Caco-2 (cell line): Measurements from ENCODE around the gene KIAA1671. TPM values are rescaled to one million over a fixed set of nuclear protein-coding genes. Genes with fewer than 3 reads are reported as not detected.

Experiments used
- BruUV-seq: library from RNA; stranded (reverse); fragments of 400-500 nt; replicated peaks from 2 replicates; lab custom pipeline; 2021; lab: Mats Ljungman, UMichigan
- CTCF ChIA-PET: fragments of 300-600 bp; sonication (Branson Sonifier 250); formaldehyde crosslinking; loops from one replicate; lab custom pipeline; 2022; ENCODE audit warnings: antibody characterized with exemption; lab: Charles Lee
- POLR2A ChIA-PET: fragments of 300-600 bp; sonication (Branson Sonifier 250); formaldehyde crosslinking; loops from one replicate; lab custom pipeline; 2022; ENCODE audit warnings: antibody characterized with exemption; lab: Charles Lee
- DNase-seq, 2 experiments: peaks; one replicate each; pipeline versions ENCODE4 v3.0.0 to v3.0.0-alpha.2; 2020 to 2022
- H3K27me3 ChIP-seq: replicated peaks from 2 replicates; pipeline ENCODE4 v1.6.0; 2011; ENCODE audit warnings: low read length; ENCODE audit not compliant: control insufficient read depth, insufficient read depth
- H3K36me3 ChIP-seq: 2 replicates; pipeline ENCODE4 v1.5.1; 2011; ENCODE audit warnings: low read length; ENCODE audit not compliant: control insufficient read depth, insufficient read depth
- H3K4me1 ChIP-seq: fragments of 250-450 bp; sonication (Bioruptor Pico); 2 replicates; pipeline ENCODE4 v1.5.1; 2020; ENCODE audit warnings: mild to moderate bottlenecking
- H3K4me3 ChIP-seq: 2 replicates; pipeline ENCODE4 v1.5.1; 2011; ENCODE audit warnings: low read depth, mild to moderate bottlenecking, control low read depth, low read length
- H3K9me3 ChIP-seq: fragments of 250-450 bp; sonication (Bioruptor Pico); 2 replicates; pipeline ENCODE4 v1.5.1; 2020; ENCODE audit warnings: mild to moderate bottlenecking, moderate library complexity
- H3K27ac Mint-ChIP-seq: one replicate; pipeline ENCODE4 v1.8.0; 2022; ENCODE audit warnings: mixed read lengths; ENCODE audit not compliant: unreplicated experiment
- H3K27me3 Mint-ChIP-seq: one replicate; pipeline ENCODE4 v1.8.0; 2022; ENCODE audit warnings: mixed read lengths; ENCODE audit not compliant: insufficient read depth, unreplicated experiment
- H3K36me3 Mint-ChIP-seq: one replicate; pipeline ENCODE4 v1.8.0; 2022; ENCODE audit warnings: mild to moderate bottlenecking, mixed read lengths; ENCODE audit not compliant: insufficient read depth, unreplicated experiment
- H3K4me1 Mint-ChIP-seq: one replicate; pipeline ENCODE4 v1.8.0; 2022; ENCODE audit warnings: low read depth, mixed read lengths; ENCODE audit not compliant: unreplicated experiment
- H3K4me3 Mint-ChIP-seq: one replicate; pipeline ENCODE4 v1.8.0; 2022; ENCODE audit warnings: mild to moderate bottlenecking, moderate library complexity, mixed read lengths; ENCODE audit not compliant: unreplicated experiment
- H3K9me3 Mint-ChIP-seq: one replicate; pipeline ENCODE4 v1.8.0; 2022; ENCODE audit warnings: mixed read lengths; ENCODE audit not compliant: unreplicated experiment
- CTCF ChIP-seq, 2 experiments: fragments of 200-600 bp in 1 of 2; IDR thresholded peaks; 1 replicate in 1 of 2; 2 replicates in 1 of 2; pipeline versions ENCODE4 v1.5.1 to v1.8.0; 2011 to 2022; ENCODE audit warnings: antibody characterized with exemption in 1 of 2, control low read depth in 1 of 2, inconsistent platforms in 1 of 2, low read depth in 1 of 2, low read length in 1 of 2, mild to moderate bottlenecking in 1 of 2, moderate library complexity in 1 of 2; ENCODE audit not compliant: insufficient read depth in 1 of 2, severe bottlenecking in 1 of 2, unreplicated experiment in 1 of 2
- intact Hi-C: fragments of 100-400 bp; cut with micrococcal nuclease; formaldehyde crosslinking; loops from one replicate; pipeline ENCODE4 v1.10.0; 2022; ENCODE audit not compliant: unreplicated experiment
- total RNA-seq: library from RNA; stranded (reverse); gene quantifications from 2 replicates; pipeline ENCODE4 v1.2.3, GENCODE V29; 2022

Gene KIAA1671
- total RNA-seq, 1 experiment from 2014 or later = 28.6 TPM

- TF ChIP-seq CTCF (IDR thresholded peaks at IDR 0.05; ENCODE audit: insufficient read depth in 1 of 2, low read depth in 1 of 2, low read length in 1 of 2, severe bottlenecking in 1 of 2, unreplicated experiment in 1 of 2) = no peak
- Mint-ChIP-seq H3K27me3 (no peaks in the 10 kb centered on the region), H3K4me3 (no peak overlapping the region), H3K9me3 (no peaks in the 10 kb centered on the region), H3K27ac (no peak overlapping the region), H3K36me3 (peaks cover 8% of the 10 kb centered on the region), H3K4me1 (no peaks in the 10 kb centered on the region)
- ChIA-PET POLR2A (no interaction called here), CTCF (no interaction called here)
- no TSS peak for BruUV-seq
- Histone ChIP-seq H3K4me1 (no peaks in the 10 kb centered on the region), H3K4me3 (no peak overlapping the region), H3K9me3 (no peaks in the 10 kb centered on the region), H3K27me3 (no peaks in the 10 kb centered on the region), H3K36me3 (no peaks in the 10 kb centered on the region)
- no peak for DNase-seq
- intact Hi-C loops = no loop called here
These were observed 29.1 kb downstream of the KIAA1671 start for GRCh38 chr22:24981656-24982055.

- ChIA-PET POLR2A (no interaction called here), CTCF (no interaction called here)
- Histone ChIP-seq H3K4me3 (no peak overlapping the region), H3K36me3 (no peaks in the 10 kb centered on the region), H3K9me3 (no peaks in the 10 kb centered on the region), H3K4me1 (no peaks in the 10 kb centered on the region), H3K27me3 (no peaks in the 10 kb centered on the region)
- Mint-ChIP-seq H3K36me3 (peaks cover 8% of the 10 kb centered on the region), H3K9me3 (no peaks in the 10 kb centered on the region), H3K4me3 (no peak overlapping the region), H3K27me3 (no peaks in the 10 kb centered on the region), H3K27ac (no peak overlapping the region), H3K4me1 (no peaks in the 10 kb centered on the region)
- no peak for DNase-seq
- BruUV-seq = no TSS peak
- no peak for TF ChIP-seq CTCF (IDR thresholded peaks at IDR 0.05; ENCODE audit: insufficient read depth in 1 of 2, low read depth in 1 of 2, low read length in 1 of 2, severe bottlenecking in 1 of 2, unreplicated experiment in 1 of 2)
- intact Hi-C loops = no loop called here
These were observed 30.0 kb downstream of the KIAA1671 start for GRCh38 chr22:24982301-24983056.

- intact Hi-C loops = no loop called here
- no peaks in the 10 kb centered on the region for H3K27me3 Mint-ChIP-seq
- no peak overlapping the region for H3K4me3 Mint-ChIP-seq
- Histone ChIP-seq H3K36me3 (no peaks in the 10 kb centered on the region), H3K4me3 (no peak overlapping the region), H3K27me3 (no peaks in the 10 kb centered on the region), H3K4me1 (no peaks in the 10 kb centered on the region), H3K9me3 (no peaks in the 10 kb centered on the region)
- no peaks in the 10 kb centered on the region for H3K4me1 Mint-ChIP-seq
- no peaks in the 10 kb centered on the region for H3K9me3 Mint-ChIP-seq
- ChIA-PET CTCF (no interaction called here), POLR2A (no interaction called here)
- no peak overlapping the region for H3K27ac Mint-ChIP-seq
- DNase-seq = no peak
- BruUV-seq = no TSS peak
- no peak for TF ChIP-seq CTCF (IDR thresholded peaks at IDR 0.05; ENCODE audit: insufficient read depth in 1 of 2, low read depth in 1 of 2, low read length in 1 of 2, severe bottlenecking in 1 of 2, unreplicated experiment in 1 of 2)
- peaks cover 8% of the 10 kb centered on the region for H3K36me3 Mint-ChIP-seq
These were observed 30.6 kb downstream of the KIAA1671 start for GRCh38 chr22:24983151-24983550.
